Activated T-cell treated with anti-CD3 and anti-CD28 coated beads, Interleukin-2, amount 50 U/mL, for 24 hours (primary cell): ENCODE results near the gene GRPEL2.

Experiments
- DNase-seq: peaks from one replicate; pipeline ENCODE4 v3.0.0-alpha.2; 2020
- H3K27ac Mint-ChIP-seq: 2 replicates; pipeline ENCODE4 v1.8.0; 2020; ENCODE audit warnings: mild to moderate bottlenecking, mixed read lengths
- H3K27me3 Mint-ChIP-seq: 2 replicates; pipeline ENCODE4 v1.8.0; 2020; ENCODE audit warnings: mixed read lengths
- H3K36me3 Mint-ChIP-seq: 2 replicates; pipeline ENCODE4 v1.8.0; 2020; ENCODE audit warnings: low read depth, mixed read lengths
- H3K4me1 Mint-ChIP-seq: 2 replicates; pipeline ENCODE4 v1.8.0; 2020; ENCODE audit warnings: low read depth, mixed read lengths
- H3K4me3 Mint-ChIP-seq: 2 replicates; pipeline ENCODE4 v1.8.0; 2020; ENCODE audit warnings: mild to moderate bottlenecking, moderate library complexity, mixed read lengths
- H3K9me3 Mint-ChIP-seq: 2 replicates; pipeline ENCODE4 v1.8.0; 2020; ENCODE audit warnings: mixed read lengths

The GRPEL2 gene

DNA sequence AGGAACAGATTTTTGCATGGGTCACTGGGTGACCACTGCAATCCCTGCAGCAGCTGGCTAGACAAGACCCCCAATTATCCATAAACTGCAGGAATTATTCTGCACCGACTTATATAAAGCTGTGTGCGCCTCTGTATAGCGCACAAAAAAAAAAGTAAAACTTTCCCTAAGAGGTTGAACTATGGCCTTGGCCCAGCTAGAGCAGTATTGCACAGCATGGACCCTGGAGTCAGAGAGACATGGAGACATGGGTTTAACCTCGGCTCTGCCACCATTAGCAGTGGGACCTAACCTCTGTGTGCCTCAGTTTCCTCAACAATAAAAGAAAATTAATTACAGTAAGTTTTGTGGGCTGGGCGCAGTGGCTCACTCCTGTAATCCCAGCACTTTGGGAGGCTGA is 17.1 kb upstream of the GRPEL2 start:
- Mint-ChIP-seq H3K4me3 (no peak overlapping the region), H3K36me3 (no peaks in the 10 kb centered on the region), H3K27ac (no peak overlapping the region), H3K9me3 (no peaks in the 10 kb centered on the region), H3K27me3 (no peaks in the 10 kb centered on the region), H3K4me1 (no peaks in the 10 kb centered on the region)
- no peak for DNase-seq

DNA sequence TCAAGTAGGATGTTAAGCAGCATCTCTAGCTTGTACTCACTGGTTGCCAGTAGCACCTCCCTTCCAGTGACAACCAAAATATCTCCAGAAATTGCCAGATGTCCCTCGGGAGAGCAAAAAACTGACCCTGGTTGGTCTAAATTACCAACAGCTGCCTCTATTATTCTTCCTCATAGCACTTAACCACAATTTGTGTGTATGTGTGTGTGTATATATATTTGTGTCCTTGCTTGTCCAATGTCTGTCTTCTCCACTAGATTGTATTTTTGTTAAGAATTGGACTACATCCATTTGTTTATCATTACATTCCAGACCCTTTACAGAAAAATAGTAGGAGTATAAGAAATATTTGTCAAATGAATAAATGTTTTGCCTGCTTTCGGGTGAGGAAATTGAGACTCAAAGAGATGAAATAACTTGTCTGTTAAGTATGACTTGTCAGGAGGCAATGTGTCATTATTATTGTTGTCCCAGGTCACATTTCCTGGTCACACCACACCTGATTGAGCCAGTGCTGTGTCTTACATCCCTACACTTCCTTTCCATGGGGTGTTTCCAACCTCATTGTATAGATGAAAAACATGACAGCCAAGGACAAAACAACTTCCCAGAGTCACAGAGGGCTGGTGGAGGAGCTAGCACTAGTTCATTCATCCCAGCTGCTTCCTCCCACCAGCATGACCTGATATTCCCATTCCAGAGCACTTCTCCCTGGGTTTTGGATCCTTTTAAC is 11.4 kb upstream of the GRPEL2 start:
- Mint-ChIP-seq H3K9me3 (no peaks in the 10 kb centered on the region), H3K4me3 (no peak overlapping the region), H3K4me1 (no peaks in the 10 kb centered on the region), H3K27ac (no peak overlapping the region), H3K36me3 (no peaks in the 10 kb centered on the region), H3K27me3 (no peaks in the 10 kb centered on the region)
- DNase-seq, result no peak

DNA sequence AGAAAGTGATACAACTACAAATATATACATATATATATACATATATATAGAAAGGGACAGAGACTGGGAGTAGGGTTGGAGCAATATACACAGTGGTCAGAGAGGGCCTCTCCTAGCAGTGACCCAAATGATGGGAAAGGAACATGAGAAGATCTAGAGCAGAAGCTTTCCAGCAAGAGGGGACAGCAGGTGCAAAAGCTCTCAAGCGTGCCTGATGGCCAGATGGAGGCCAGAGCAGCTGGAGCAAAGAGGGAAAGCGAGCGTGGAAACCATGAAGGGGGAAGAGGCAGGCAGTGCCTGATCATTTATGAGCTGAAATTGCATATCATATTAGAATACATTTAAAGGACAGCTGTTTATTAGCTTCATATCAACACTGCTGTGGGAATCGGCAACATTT is 7.6 kb upstream of the GRPEL2 start:
- no peak for DNase-seq
- no peak overlapping the region for H3K27ac Mint-ChIP-seq

DNA sequence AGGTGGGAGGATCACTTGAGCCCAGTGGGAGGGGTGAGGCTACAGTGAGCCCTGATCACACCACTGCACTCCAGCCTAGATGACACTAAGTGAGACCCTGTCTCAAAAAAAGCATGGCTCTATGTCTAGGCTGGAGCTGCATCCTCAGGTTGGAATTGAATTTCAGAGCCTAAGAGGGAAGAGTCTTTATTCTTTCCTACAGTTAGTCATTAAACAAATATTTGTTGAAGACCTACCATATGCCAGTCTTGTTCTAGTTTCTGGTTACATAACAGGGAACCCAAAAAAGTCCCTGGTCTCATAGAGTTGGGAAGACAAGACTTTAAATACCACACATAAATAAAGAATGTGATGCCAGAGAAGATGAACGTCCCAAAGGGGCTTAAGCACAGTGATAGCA is 6.9 kb upstream of the GRPEL2 start:
- no peaks in the 10 kb centered on the region for H3K27me3 Mint-ChIP-seq
- H3K27ac Mint-ChIP-seq, result no peak overlapping the region
- no peaks in the 10 kb centered on the region for H3K9me3 Mint-ChIP-seq
- H3K4me3 Mint-ChIP-seq, result no peak overlapping the region
- no peaks in the 10 kb centered on the region for H3K36me3 Mint-ChIP-seq
- no peak for DNase-seq
- H3K4me1 Mint-ChIP-seq, result peaks cover 2% of the 10 kb centered on the region

More for the DNA sequence above, 7.6 kb upstream of the GRPEL2 start:
- Mint-ChIP-seq H3K36me3 (no peaks in the 10 kb centered on the region), H3K4me1 (no peaks in the 10 kb centered on the region), H3K9me3 (no peaks in the 10 kb centered on the region), H3K27me3 (no peaks in the 10 kb centered on the region), H3K4me3 (no peak overlapping the region)

DNA sequence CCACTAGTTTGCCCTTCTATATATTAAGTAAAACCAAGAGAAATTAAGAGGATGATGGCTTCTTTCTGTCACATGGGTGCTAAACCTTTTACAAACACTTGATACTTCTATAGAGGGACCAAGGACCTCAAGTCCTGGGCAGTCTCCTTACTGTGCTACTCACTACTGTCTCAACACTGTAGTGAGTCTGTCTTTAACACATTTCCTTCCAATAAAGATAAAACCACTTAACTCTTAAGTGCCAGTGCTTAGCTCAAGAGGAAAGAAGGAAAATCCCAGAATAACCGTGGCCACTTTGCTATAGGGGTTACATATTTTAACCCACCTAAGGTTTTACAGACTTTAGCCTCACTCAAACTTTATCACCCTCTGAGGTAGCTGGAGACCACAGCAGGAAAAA is 4.4 kb upstream of the GRPEL2 start:
- H3K36me3 Mint-ChIP-seq, result peaks cover 11% of the 10 kb centered on the region
- H3K4me1 Mint-ChIP-seq, result peaks cover 16% of the 10 kb centered on the region
- H3K27ac Mint-ChIP-seq, result no peak overlapping the region
- no peak for DNase-seq
- no peak overlapping the region for H3K4me3 Mint-ChIP-seq
- no peaks in the 10 kb centered on the region for H3K27me3 Mint-ChIP-seq
- H3K9me3 Mint-ChIP-seq, result no peaks in the 10 kb centered on the region

DNA sequence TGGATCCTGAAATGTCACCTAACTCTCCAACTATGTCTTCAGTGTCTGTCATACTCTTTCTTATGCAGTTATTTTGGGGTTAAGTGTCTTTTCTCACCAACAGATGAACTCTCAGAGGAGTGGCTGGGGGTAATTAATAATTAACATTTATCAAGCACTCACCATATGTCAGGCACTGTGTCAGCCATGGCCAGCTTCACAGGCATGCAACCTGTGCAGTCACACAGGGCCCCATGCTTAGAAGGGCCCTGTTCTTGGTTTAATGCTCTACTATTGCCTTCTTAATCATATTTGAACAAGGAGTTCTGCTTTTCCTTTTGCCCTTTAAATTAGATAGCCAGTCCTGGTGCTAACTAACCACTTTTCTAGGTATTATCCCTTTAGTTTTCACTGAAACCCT is 3.4 kb upstream of the GRPEL2 start:
- H3K4me1 Mint-ChIP-seq, result peaks cover 20% of the 10 kb centered on the region
- no peaks in the 10 kb centered on the region for H3K27me3 Mint-ChIP-seq
- no peak overlapping the region for H3K4me3 Mint-ChIP-seq
- H3K27ac Mint-ChIP-seq, result no peak overlapping the region
- DNase-seq, result no peak
- H3K9me3 Mint-ChIP-seq, result no peaks in the 10 kb centered on the region
- H3K36me3 Mint-ChIP-seq, result peaks cover 19% of the 10 kb centered on the region

DNA sequence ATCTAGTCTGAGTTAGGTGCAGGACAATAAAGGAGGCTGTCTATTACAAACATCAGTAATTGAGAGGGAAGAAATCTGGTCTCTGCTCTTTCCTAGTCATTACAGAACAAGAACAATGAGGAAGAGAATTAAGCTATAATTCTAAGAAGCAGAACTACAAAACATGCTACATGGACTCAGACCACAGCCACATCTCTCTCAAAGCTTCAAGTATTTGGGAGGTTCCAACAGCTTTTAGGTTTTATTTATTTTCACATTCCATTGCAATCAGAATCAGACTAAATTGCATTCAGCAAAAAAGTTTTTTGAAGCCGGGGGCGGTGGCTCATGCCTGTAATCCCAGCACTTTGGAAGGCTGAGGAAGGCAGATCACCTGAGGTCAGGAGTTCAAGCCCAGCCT is 1.1 kb upstream of the GRPEL2 start:
- DNase-seq, result no peak
- H3K27ac Mint-ChIP-seq, result peak overlapping the region; percentile 95
- peaks cover 43% of the 10 kb centered on the region for H3K4me1 Mint-ChIP-seq
- H3K36me3 Mint-ChIP-seq, result peaks cover 41% of the 10 kb centered on the region
- peak overlapping the region; percentile 86 for H3K4me3 Mint-ChIP-seq
- H3K27me3 Mint-ChIP-seq, result no peaks in the 10 kb centered on the region
- H3K9me3 Mint-ChIP-seq, result no peaks in the 10 kb centered on the region

DNA sequence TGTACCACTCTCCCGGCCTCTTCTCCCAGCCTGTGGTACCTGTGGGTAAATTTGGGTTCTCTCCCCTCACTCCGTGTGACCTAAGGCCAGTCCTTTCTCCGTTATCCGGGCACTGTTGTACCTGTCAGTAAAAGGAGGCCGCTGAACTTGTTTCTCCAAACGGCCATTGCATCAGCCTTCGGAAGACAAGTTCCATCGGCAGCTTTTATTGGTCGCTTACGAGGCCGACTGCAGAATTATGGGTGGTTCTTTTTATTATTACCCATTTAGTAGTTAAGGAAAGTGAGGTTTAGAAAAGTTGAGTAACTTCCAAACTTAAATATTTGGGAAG is 558 bp downstream of the GRPEL2 start:
- Mint-ChIP-seq H3K27ac (peak overlapping the region; percentile 95), H3K36me3 (peaks cover 58% of the 10 kb centered on the region), H3K27me3 (no peaks in the 10 kb centered on the region), H3K4me1 (peaks cover 60% of the 10 kb centered on the region), H3K9me3 (no peaks in the 10 kb centered on the region), H3K4me3 (peak overlapping the region; percentile 86)
- DNase-seq, result no peak

DNA sequence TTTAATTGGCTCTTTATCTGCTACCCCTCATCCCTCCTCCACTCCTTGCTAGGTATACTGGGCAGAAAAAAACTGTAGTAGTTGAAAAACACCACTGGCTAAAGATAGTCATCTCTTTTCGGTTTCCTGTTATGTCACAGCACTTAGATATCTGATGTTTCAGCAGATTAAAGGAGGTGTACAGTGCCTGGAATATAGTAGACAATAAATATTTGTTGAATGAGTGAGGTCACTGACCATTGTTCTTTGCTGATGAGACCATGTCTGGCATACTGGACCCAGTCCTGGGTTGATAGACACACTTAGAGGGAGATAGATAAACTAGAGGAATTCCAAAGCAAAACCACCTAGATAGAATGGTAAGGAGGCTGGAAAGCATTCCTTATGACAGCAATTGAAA is 3.2 kb downstream of the GRPEL2 start:
- Mint-ChIP-seq H3K36me3 (peaks cover 85% of the 10 kb centered on the region), H3K4me3 (peak overlapping the region; percentile 86), H3K4me1 (peaks cover 79% of the 10 kb centered on the region), H3K9me3 (no peaks in the 10 kb centered on the region), H3K27me3 (no peaks in the 10 kb centered on the region), H3K27ac (peak overlapping the region; percentile 95)
- DNase-seq, result no peak

DNA sequence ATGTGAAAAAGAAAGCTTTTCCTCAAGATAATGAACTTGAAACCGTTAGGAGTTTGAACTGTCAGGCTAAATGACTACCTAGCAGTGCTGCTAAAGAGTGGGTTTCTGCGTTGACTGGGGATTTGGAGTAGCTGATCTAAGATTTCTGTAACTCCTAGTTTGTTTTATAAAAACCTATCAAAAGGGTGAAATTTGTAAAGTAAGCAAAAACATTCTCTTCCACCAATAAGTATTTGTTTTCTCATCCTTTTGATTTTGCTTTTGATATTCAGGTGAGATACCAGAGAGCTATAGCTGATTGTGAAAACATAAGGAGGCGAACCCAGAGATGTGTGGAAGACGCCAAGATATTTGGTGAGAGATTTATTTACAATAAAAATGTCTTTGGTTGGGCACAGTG is 4.1 kb downstream of the GRPEL2 start:
- peak overlapping the region; percentile 33 for H3K4me3 Mint-ChIP-seq
- H3K9me3 Mint-ChIP-seq, result no peaks in the 10 kb centered on the region
- peaks cover 94% of the 10 kb centered on the region for H3K36me3 Mint-ChIP-seq
- no peaks in the 10 kb centered on the region for H3K27me3 Mint-ChIP-seq
- peak overlapping the region; percentile 95 for H3K27ac Mint-ChIP-seq
- no peak for DNase-seq
- peaks cover 78% of the 10 kb centered on the region for H3K4me1 Mint-ChIP-seq

DNA sequence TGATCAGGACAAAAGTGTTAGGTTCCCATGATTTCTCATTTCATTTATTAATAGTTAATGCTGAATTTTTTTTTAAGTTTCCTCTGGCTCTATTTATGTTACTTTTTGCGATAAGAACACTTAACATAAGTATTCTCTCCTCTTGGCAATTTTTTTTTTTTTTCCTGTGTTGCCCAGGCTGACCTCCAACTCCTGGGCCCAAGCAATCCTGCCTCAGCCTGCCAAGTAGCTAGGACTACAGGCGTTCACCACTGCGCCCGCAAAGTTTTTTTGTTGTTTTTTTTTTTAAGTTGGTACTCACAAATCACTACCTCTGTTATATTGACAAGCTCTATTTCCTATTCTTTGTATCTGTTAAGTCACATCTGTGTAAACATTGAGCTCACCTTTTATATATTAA is 6.9 kb downstream of the GRPEL2 start:
- Mint-ChIP-seq H3K4me3 (no peak overlapping the region), H3K9me3 (no peaks in the 10 kb centered on the region), H3K36me3 (peaks cover 92% of the 10 kb centered on the region), H3K4me1 (peaks cover 89% of the 10 kb centered on the region), H3K27me3 (no peaks in the 10 kb centered on the region), H3K27ac (peak overlapping the region; percentile 51)
- DNase-seq, result no peak

DNA sequence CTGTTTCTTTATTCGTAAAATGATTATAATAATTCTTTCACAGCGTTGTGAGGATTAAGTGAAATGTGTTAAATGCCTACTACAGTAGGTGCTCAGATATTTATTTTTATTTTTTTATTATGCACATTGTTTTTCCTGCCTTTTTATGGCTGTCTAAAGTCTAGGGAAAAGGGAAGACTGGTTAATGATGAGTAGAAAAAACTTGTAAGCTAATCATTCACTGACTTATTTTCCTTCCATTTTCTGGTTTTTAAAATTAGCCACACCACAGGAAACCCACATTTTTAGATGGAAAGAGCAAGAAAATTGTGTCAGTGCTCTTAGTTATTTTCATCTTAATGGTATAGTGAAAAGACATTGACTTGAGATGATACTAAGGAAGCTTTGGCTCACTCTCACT is 8.6 kb downstream of the GRPEL2 start:
- peaks cover 84% of the 10 kb centered on the region for H3K4me1 Mint-ChIP-seq
- DNase-seq, result no peak
- H3K27ac Mint-ChIP-seq, result peak overlapping the region; percentile 75
- H3K27me3 Mint-ChIP-seq, result no peaks in the 10 kb centered on the region
- H3K4me3 Mint-ChIP-seq, result no peak overlapping the region
- H3K9me3 Mint-ChIP-seq, result no peaks in the 10 kb centered on the region
- peaks cover 83% of the 10 kb centered on the region for H3K36me3 Mint-ChIP-seq

DNA sequence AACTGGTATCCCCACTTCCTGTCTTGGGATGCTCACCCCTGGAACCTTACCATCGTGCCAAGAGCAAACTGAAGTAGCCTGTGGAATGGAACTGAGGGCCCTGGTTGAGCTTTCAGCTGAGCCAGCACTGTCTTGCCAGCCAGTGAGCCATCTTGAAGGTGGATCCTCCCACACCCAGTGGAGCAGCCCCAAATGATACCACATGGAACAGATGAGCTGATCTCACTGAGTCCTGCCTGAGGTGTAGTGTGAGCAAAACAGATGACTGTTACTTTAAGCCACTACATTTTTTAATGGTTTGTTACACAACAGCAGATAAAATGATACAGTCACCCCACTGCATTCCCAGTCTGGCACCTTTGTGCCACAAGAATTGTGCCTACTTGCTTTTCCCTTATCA is 10.4 kb downstream of the GRPEL2 start:
- peak overlapping the region; percentile 89 for H3K27ac Mint-ChIP-seq
- no peak overlapping the region for H3K4me3 Mint-ChIP-seq
- H3K36me3 Mint-ChIP-seq, result peaks cover 79% of the 10 kb centered on the region
- H3K9me3 Mint-ChIP-seq, result no peaks in the 10 kb centered on the region
- DNase-seq, result no peak
- no peaks in the 10 kb centered on the region for H3K27me3 Mint-ChIP-seq
- peaks cover 84% of the 10 kb centered on the region for H3K4me1 Mint-ChIP-seq

DNA sequence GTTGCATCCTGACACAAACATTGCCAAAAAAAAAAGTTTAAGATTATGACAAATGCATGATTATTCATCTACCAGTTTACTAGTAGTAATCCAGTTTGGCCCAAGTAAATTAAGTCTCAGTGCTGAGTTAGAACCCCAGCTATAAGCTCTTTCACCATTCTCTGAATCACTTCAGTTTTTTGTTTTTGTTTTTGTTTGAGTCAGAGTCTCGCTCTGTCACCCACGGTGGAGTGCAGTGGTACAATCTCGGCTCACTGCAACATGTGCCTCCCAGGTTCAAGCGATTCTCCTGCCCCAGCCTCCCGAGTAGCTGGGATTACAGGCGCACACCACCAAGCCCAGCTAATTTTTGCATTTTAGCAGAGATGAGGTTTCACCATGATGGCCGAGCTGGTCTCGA is 11.1 kb downstream of the GRPEL2 start:
- Mint-ChIP-seq H3K27me3 (no peaks in the 10 kb centered on the region), H3K27ac (peak overlapping the region; percentile 89), H3K4me1 (peaks cover 82% of the 10 kb centered on the region), H3K36me3 (peaks cover 74% of the 10 kb centered on the region), H3K4me3 (peak overlapping the region; percentile 42), H3K9me3 (no peaks in the 10 kb centered on the region)
- no peak for DNase-seq

DNA sequence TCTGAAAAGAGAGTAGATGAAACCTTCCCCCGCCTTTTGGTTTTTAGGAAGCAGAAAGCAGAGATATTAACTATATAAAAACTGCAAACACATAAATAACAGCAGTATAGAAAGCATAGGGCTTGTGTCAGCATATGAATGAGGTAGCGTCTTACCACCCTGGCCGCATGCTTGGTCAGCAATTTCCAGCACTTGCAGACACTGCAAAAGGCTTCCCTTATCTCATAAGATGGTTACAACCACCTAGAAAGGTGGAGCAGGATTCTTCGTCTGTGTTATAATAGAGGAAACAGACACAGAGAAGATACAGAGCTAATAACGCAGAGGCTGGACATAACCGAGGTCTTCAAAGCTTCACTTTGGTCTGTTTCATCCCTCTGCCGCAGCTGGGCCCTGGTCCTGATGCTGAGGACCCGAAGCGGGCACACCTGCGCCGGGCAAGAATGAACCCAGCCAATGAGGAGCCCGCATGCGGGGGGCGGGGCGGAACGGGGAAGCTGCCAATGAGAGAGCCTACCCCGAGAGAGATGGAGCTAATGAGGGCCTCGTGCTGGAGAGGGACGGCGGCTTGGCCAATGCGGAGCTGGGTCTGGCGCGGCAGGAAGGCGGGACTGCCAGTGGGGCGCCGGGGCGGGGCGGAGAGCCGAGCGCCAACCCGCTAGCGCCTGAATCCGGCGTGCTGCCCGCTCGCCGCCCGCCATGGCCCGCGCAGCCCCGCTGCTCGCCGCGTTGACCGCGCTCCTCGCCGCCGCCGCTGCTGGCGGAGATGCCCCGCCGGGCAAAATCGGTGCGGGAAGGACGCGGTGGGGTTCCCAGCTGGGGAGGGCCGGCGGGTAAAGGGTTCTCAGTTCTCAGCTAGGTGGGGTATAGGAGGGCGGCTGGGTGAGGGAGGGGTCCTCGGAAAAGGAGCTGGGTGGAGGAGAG is 12.3 kb downstream of the GRPEL2 start, which contains the start of gene PCYOX1L:
PCYOX1L (plus strand) TSS at position 677 of the 924 bp plus-strand sequence; CDS start at position 700, 23 bp downstream.
- Mint-ChIP-seq H3K36me3 (peaks cover 64% of the 10 kb centered on the region), H3K27me3 (no peaks in the 10 kb centered on the region), H3K4me1 (peaks cover 70% of the 10 kb centered on the region), H3K4me3 (peak within 1 kb of the TSS; percentile 97), H3K9me3 (no peaks in the 10 kb centered on the region), H3K27ac (peak within 1 kb of the TSS; percentile 95)
- DNase-seq, result peak; percentile 93
